Left ventricle myocardium superior (tissue), 1 donor: ENCODE results near the gene SLC30A2. TPM values are rescaled to one million over a fixed set of nuclear protein-coding genes. Genes with fewer than 3 reads are reported as not detected.

Experiments
- ATAC-seq: fragments of 200-7000 bp; cut with Tn5 transposase; one replicate; pipeline ENCODE4 v1.9.1; 2020; ENCODE audit warnings: mild to moderate bottlenecking, moderate library complexity
- DNase-seq: peaks from one replicate; pipeline ENCODE4 v3.0.0-alpha.2; 2020
- intact Hi-C: fragments of 100-400 bp; cut with micrococcal nuclease; formaldehyde crosslinking; loops from one replicate; pipeline ENCODE4 v1.11.0; 2022
- total RNA-seq: library from RNA; stranded (reverse); fragmentation: NEBNext Ultra II Directional; extraction: Animal tissue kit (Norgen Biotek cat#: 25700); gene quantifications from one replicate; pipeline ENCODE4 v1.2.1, GENCODE V29; 2021
- donor health status: DM: no; HTN: yes; CAD: no; lungs with severe emphysema.

The SLC30A2 gene
- total RNA-seq, 1 donor from 2014 or later = 6.4 TPM

GRCh38 chr1:26072305-26072704 is 26.4 kb upstream of the SLC30A2 start:
- DNase-seq = peak; percentile 75
- intact Hi-C loops = no loop called here
- peak; percentile 57 for ATAC-seq

- no peak for ATAC-seq
- no peak for DNase-seq
- intact Hi-C loops = no loop called here
Observed at GRCh38 chr1:26070963-26071342, 25.0 kb upstream of the SLC30A2 start.

DNA sequence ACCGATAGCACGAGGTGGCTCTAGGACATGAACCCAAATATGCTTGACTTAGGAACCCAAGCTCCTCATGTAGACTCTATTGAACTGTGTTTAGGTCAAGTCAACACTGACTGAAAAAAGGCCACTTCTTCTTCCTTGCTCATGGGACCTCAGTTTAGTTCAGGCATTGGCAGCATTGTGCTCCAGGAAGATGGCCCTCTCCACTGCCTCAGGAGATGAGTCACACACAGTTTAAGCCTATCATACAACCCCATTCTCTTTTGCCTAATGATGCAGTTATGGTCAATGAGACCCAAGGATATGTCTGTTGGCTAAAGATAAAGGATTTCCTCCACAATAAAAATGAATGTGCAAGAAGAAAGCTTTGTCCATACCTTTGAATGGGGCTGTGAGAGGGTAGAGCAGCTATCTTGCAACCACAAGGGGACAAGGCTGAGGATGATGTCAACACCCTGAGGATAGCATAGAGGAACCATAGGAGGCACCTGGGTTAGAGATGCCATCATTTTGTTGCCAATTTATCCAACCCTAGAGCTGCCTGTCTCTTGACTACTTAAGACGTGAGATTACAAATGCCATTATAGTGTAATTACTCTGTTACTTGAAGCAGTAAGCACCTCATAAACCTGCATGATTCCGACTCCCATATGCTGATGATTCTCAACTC is 24.5 kb upstream of the SLC30A2 start:
- intact Hi-C loops = no loop called here
- DNase-seq = no peak

GRCh38 chr1:26069941-26070295 is 24.0 kb upstream of the SLC30A2 start:
- no peak for DNase-seq
- no peak for ATAC-seq
- intact Hi-C loops = no loop called here

More for the DNA sequence above, 24.5 kb upstream of the SLC30A2 start:
- ATAC-seq = no peak

- DNase-seq (peak; percentile 78), ATAC-seq (peak; percentile 76)
- intact Hi-C loops = no loop called here
Observed at GRCh38 chr1:26067432-26067911, 21.6 kb upstream of the SLC30A2 start, which contains the start of gene TRIM63. Gene TRIM63, minus strand, starts transcription at chr1:26067630. Its CDS starts 136 bp downstream, at chr1:26067494.

- peak; percentile 84 for DNase-seq
- intact Hi-C loops = no loop called here
Observed at GRCh38 chr1:26066857-26067256, 20.9 kb upstream of the SLC30A2 start.

DNA sequence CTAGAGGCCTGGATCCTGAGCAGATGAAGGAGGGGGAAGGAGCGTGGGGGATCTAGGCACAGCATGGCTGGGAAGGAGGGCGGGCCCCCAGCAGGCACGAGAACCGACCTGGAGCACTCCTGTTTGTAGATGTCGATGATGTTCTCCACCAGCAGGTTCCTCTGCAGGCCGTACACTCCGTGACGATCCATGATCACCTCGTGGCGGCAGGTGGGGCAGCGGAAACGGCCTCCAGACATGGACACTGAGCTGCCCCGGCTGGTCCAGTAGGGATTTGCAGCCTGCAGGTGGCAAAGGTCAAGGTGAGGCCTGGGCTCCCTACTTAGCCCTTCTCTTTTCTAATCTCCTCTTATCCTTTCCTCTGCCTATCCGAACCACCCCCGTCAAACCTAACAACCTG is 20.2 kb upstream of the SLC30A2 start:
- DNase-seq (no peak), ATAC-seq (peak; percentile 1)
- intact Hi-C loops = no loop called here

More at GRCh38 chr1:26066857-26067256, 20.9 kb upstream of the SLC30A2 start:
- peak; percentile 84 for ATAC-seq

- no peak for ATAC-seq
- no peak for DNase-seq
- intact Hi-C loops = no loop called here
Observed at GRCh38 chr1:26064553-26064952, 18.6 kb upstream of the SLC30A2 start.

DNA sequence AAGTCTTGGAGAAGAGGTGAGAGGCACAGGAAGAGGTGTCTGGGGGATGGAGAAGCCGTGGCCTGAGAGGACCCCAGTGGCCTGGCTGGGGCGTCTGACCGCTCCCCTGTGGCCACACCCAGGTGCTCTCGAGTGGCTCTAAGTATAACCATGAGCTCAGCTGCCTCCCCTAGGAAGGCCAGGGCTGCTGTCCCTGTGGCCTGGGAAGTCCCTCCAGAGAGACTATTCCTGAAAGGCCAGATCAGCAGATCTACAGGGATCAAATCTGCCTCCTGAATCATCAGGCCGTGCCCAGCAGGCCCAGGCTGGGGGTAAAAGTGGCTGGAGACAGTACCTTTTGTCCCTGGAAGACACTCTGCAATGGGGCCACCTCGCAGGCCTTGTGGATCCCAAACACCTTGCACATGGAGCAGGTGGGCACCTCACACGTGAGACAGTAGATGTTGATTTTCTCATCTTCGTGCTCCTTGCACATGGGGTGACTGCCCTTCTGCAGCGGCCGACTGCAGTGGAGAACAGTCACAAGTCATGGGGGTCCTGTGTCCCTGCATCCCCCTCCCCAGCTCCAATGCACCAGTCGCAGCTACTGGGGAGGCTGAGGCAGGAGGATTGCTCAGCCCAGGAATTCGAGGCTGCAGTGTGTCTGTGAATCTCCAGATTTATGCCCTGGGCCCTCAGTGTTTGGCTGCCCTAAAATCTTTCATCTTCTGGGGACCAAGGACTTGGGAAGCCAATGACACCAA is 15.1 kb upstream of the SLC30A2 start:
- ATAC-seq (peak; percentile 57), DNase-seq (no peak)
- intact Hi-C loops = no loop called here

DNA sequence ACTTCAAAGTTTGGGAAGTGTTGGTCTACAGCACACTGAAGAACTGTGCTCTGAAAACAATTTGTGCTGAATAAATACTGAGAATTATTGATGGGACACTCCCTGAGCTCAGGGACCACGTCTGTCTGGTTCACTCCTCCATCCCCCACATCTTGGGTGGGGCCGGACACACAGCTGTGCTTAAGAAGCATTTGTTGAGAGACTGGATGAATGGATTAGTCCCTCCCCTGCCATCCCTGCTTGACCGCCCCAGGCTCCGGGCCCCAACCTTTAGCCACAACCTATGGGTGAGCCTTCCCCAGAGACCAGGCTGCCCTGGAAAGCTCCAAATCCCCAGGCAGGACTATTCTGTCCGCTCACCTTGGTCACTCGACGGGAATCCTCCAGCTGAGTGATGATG is 14.0 kb upstream of the SLC30A2 start:
- ATAC-seq = no peak
- no peak for DNase-seq

GRCh38 chr1:26058052-26058595 is 12.2 kb upstream of the SLC30A2 start:
- intact Hi-C loops = no loop called here
- DNase-seq (no peak), ATAC-seq (no peak)

More for the DNA sequence above, 14.0 kb upstream of the SLC30A2 start:
- intact Hi-C loops = no loop called here

- ATAC-seq (no peak), DNase-seq (no peak)
- intact Hi-C loops = no loop called here
Observed at GRCh38 chr1:26057189-26057588, 11.3 kb upstream of the SLC30A2 start.

- no peak for DNase-seq
- intact Hi-C loops = no loop called here
Observed at GRCh38 chr1:26055041-26055440, 9.1 kb upstream of the SLC30A2 start.

DNA sequence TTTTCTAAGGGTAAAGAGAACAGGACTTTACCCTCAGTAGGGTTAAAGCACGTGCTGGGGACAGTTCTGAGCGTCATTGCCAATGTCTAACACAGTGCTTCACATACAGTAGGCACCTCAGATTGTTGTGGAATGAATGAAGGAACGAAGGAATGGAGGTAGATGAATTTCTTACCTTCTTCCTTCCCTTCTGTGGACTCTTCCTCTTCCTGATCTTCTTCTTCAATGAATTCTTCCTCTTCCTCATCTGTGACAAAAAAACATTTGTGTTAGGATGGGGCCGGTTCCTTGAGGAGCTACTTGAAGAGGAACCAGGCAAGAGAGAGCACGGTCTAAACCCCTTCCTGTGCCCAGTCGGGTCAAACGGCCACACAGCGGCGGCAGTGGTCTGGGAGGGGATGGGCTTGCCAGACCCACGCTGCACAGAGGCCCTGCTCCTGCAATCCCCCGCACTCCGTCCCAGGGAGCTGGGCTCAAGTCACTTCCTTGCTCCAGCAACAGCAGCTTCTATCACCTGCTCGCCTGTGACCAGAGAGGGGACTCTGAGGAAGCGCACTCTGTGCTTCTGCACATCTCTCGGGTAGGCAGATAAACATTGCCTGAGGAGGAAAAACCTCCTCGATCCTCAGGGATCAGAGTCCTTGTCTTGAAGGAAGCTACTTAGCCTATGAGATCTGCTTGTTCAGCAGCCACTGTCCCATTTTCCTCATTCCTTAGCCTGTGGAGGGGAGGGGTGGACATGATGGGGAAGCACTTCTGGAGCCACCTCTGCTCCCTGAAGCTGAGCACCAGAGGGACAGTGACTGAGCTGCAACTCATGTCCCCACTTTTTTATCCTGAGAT is 8.0 kb upstream of the SLC30A2 start:
- ATAC-seq = no peak

More at GRCh38 chr1:26055041-26055440, 9.1 kb upstream of the SLC30A2 start:
- ATAC-seq = no peak

DNA sequence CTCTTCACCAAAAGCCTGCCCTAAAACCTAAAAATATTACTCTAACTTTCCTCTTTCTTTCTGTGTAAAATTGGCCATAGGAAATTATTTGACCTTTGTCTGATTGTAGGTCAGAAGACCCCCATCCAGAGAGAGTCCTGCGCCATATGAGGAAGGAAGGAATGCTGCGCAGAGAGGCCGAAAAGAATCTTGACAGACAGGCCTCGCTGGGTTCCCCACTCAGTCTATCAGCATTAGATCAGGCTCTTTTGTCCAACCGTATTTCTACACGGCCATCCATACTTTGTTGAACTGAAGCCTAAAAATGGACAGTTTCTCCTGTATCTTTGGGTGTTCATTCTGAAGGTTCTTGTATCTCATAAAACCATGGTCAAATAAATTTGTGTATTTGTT is 4.3 kb upstream of the SLC30A2 start:
- intact Hi-C loops = no loop called here
- ATAC-seq (peak; percentile 10), DNase-seq (no peak)

More for the DNA sequence above, 8.0 kb upstream of the SLC30A2 start:
- intact Hi-C loops = no loop called here
- DNase-seq = no peak

- intact Hi-C loops = no loop called here
- ATAC-seq = peak; percentile 67
- no peak for DNase-seq
Observed at GRCh38 chr1:26049531-26050247, 3.8 kb upstream of the SLC30A2 start.

- no peak for ATAC-seq
- no peak for DNase-seq
- intact Hi-C loops = no loop called here
Observed at GRCh38 chr1:26047278-26047874, 1.5 kb upstream of the SLC30A2 start.
